Measurements from ENCODE around the gene SDHA.
"Not testable (repeated sequence)": the region's sequence is repeated elsewhere in the genome, so short reads cannot be mapped to it uniquely, and the experiment has no call there.

SDHA gene

GRCh38 chr5:270340-270739 lies 52.2 kb downstream of the SDHA start:
- Histone ChIP-seq H3K36me3 (ENCODE audit: control insufficient read depth in 4 of 4, insufficient read depth in 4 of 4, low read length in 3 of 4) (peaks cover 6 to 19% (median 13%) of the 10 kb centered on the region in 4 experiments), H3K27me3 (replicated peaks in 2 of 5; ENCODE audit: control insufficient read depth in 4 of 5, insufficient read depth in 5 of 5, low read length in 4 of 5) (no peaks in the 10 kb centered on the region), H3K27ac (ENCODE audit: insufficient read depth in 1 of 2, low read depth in 1 of 2, low read length in 2 of 2, poor library complexity in 1 of 2, severe bottlenecking in 2 of 2) (peak overlapping the region in 1 of 2 experiments; percentile 89), H3K4me3 (ENCODE audit: control insufficient read depth in 1 of 7, extremely low read depth in 1 of 7, insufficient read depth in 4 of 7, low read depth in 2 of 7, low read length in 6 of 7) (peak overlapping the region in 4 of 7 experiments; percentile 78 to 91 (median 81)), H3K9me3 (ENCODE audit: control extremely low read depth in 1 of 5, control insufficient read depth in 4 of 5, insufficient read depth in 2 of 5, low read depth in 1 of 5, low read length in 4 of 5) (no peaks in the 10 kb centered on the region), H3K4me1 (ENCODE audit: control extremely low read depth in 1 of 4, control insufficient read depth in 4 of 4, insufficient read depth in 4 of 4, low read length in 3 of 4) (peaks cover 0 to 12% (median 9%) of the 10 kb centered on the region in 4 experiments)
- CTCF ChIA-PET, result interaction anchor here (1.3 to 1.4 kb wide), 2 partner anchors 12 to 17 kb away, joined by 3 to 4 read pairs; no protein-coding TSS in a partner anchor
- POLR2A ChIA-PET, result no interaction called here
- DNase-seq, result peak in 1 of 3 donors; percentile 6
- 94% methylated on average over 13 of the region's 17 CpGs for WGBS (ENCODE audit: insufficient coverage)

GRCh38 chr5:271828-272167 lies 53.7 kb downstream of the SDHA start:
- POLR2A ChIA-PET, result interaction anchor here (0.9 kb wide), 2 partner anchors 14 to 37 kb away, joined by 3 to 4 read pairs; no protein-coding TSS in a partner anchor
- H3K4me3 ChIP-seq (ENCODE audit: control insufficient read depth in 1 of 7, extremely low read depth in 1 of 7, insufficient read depth in 4 of 7, low read depth in 2 of 7, low read length in 6 of 7), result peak overlapping the region; percentile 57 to 91 (median 78)
- not testable (repeated sequence) for H3K27me3 ChIP-seq (replicated peaks in 2 of 5; ENCODE audit: control insufficient read depth in 4 of 5, insufficient read depth in 5 of 5, low read length in 4 of 5); H3K9me3 ChIP-seq (ENCODE audit: control extremely low read depth in 1 of 5, control insufficient read depth in 4 of 5, insufficient read depth in 2 of 5, low read depth in 1 of 5, low read length in 4 of 5); DNase-seq
- WGBS (ENCODE audit: insufficient coverage), result 0% methylated on average over 13 of the region's 41 CpGs
- H3K27ac ChIP-seq (ENCODE audit: insufficient read depth in 1 of 2, low read depth in 1 of 2, low read length in 2 of 2, poor library complexity in 1 of 2, severe bottlenecking in 2 of 2), result peak overlapping the region; percentile 70 to 89
- H3K4me1 ChIP-seq (ENCODE audit: control extremely low read depth in 1 of 4, control insufficient read depth in 4 of 4, insufficient read depth in 4 of 4, low read length in 3 of 4), result peaks cover 0 to 12% (median 9%) of the 10 kb centered on the region in 4 experiments
- CTCF ChIA-PET, result interaction anchor here (0.9 to 1.4 kb wide), 3 partner anchors 10 to 15 kb away, joined by 3 to 4 read pairs (median 3); no protein-coding TSS in a partner anchor
- peaks cover 7 to 25% (median 15%) of the 10 kb centered on the region in 4 experiments for H3K36me3 ChIP-seq (ENCODE audit: control insufficient read depth in 4 of 4, insufficient read depth in 4 of 4, low read length in 3 of 4)

- H3K4me1 ChIP-seq (ENCODE audit: control extremely low read depth in 1 of 4, control insufficient read depth in 4 of 4, insufficient read depth in 4 of 4, low read length in 3 of 4), result peaks cover 0 to 12% (median 9%) of the 10 kb centered on the region in 4 experiments
- CTCF ChIA-PET, result interaction anchor here (1.3 kb wide), 1 partner anchor 159 kb away, joined by 3 read pairs; no protein-coding TSS in a partner anchor
- H3K36me3 ChIP-seq (ENCODE audit: control insufficient read depth in 4 of 4, insufficient read depth in 4 of 4, low read length in 3 of 4), result peaks cover 7 to 25% (median 15%) of the 10 kb centered on the region in 4 experiments
- H3K27me3 ChIP-seq (replicated peaks in 2 of 5; ENCODE audit: control insufficient read depth in 4 of 5, insufficient read depth in 5 of 5, low read length in 4 of 5); H3K4me3 ChIP-seq (ENCODE audit: control insufficient read depth in 1 of 7, extremely low read depth in 1 of 7, insufficient read depth in 4 of 7, low read depth in 2 of 7, low read length in 6 of 7); H3K9me3 ChIP-seq (ENCODE audit: control extremely low read depth in 1 of 5, control insufficient read depth in 4 of 5, insufficient read depth in 2 of 5, low read depth in 1 of 5, low read length in 4 of 5); H3K27ac ChIP-seq (ENCODE audit: insufficient read depth in 1 of 2, low read depth in 1 of 2, low read length in 2 of 2, poor library complexity in 1 of 2, severe bottlenecking in 2 of 2); POLR2A ChIA-PET; DNase-seq: not testable (repeated sequence)
- 100% methylated on average over 8 of the region's 9 CpGs for WGBS (ENCODE audit: insufficient coverage)
These were observed 55.0 kb downstream of the SDHA start for GRCh38 chr5:273091-273490.

DNA sequence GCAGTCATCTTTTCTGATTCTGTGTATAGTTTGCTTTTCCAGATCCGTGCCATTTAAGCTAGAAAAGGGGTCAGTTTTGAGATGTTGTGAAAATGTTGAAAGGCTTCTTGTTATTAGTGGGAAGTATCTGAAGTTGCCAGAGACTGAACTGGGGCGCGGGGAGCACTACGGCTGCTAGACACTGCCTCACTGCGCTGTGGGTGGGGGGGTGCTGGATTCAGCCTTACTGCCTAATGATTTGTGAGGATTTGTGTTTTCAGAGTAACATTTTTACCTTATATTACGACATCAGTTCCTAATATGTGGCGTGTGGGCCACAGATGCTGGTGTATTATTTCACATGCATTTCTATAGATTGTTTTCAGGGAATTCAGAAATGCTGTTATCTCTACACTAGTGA lies 55.4 kb downstream of the SDHA start:
- H3K27ac ChIP-seq (ENCODE audit: insufficient read depth in 1 of 2, low read depth in 1 of 2, low read length in 2 of 2, poor library complexity in 1 of 2, severe bottlenecking in 2 of 2); H3K27me3 ChIP-seq (replicated peaks in 2 of 5; ENCODE audit: control insufficient read depth in 4 of 5, insufficient read depth in 5 of 5, low read length in 4 of 5); DNase-seq; POLR2A ChIA-PET; H3K9me3 ChIP-seq (ENCODE audit: control extremely low read depth in 1 of 5, control insufficient read depth in 4 of 5, insufficient read depth in 2 of 5, low read depth in 1 of 5, low read length in 4 of 5): not testable (repeated sequence)
- H3K4me3 ChIP-seq (ENCODE audit: control insufficient read depth in 1 of 7, extremely low read depth in 1 of 7, insufficient read depth in 4 of 7, low read depth in 2 of 7, low read length in 6 of 7), result peak overlapping the region in 1 of 7 experiments; percentile 7
- WGBS (ENCODE audit: insufficient coverage), result 100% methylated on average over 3 of the region's 7 CpGs
- CTCF ChIA-PET, result interaction anchor here (1.3 kb wide), 1 partner anchor 158 kb away, joined by 3 read pairs; no protein-coding TSS in a partner anchor
- H3K4me1 ChIP-seq (ENCODE audit: control extremely low read depth in 1 of 4, control insufficient read depth in 4 of 4, insufficient read depth in 4 of 4, low read length in 3 of 4), result peaks cover 0 to 12% (median 9%) of the 10 kb centered on the region in 4 experiments
- H3K36me3 ChIP-seq (ENCODE audit: control insufficient read depth in 4 of 4, insufficient read depth in 4 of 4, low read length in 3 of 4), result peaks cover 7 to 25% (median 15%) of the 10 kb centered on the region in 4 experiments

- POLR2A ChIA-PET; H3K9me3 ChIP-seq (ENCODE audit: control extremely low read depth in 1 of 5, control insufficient read depth in 4 of 5, insufficient read depth in 2 of 5, low read depth in 1 of 5, low read length in 4 of 5); DNase-seq; H3K27ac ChIP-seq (ENCODE audit: insufficient read depth in 1 of 2, low read depth in 1 of 2, low read length in 2 of 2, poor library complexity in 1 of 2, severe bottlenecking in 2 of 2); H3K4me3 ChIP-seq (ENCODE audit: control insufficient read depth in 1 of 7, extremely low read depth in 1 of 7, insufficient read depth in 4 of 7, low read depth in 2 of 7, low read length in 6 of 7); H3K27me3 ChIP-seq (replicated peaks in 2 of 5; ENCODE audit: control insufficient read depth in 4 of 5, insufficient read depth in 5 of 5, low read length in 4 of 5): not testable (repeated sequence)
- Histone ChIP-seq H3K36me3 (ENCODE audit: control insufficient read depth in 4 of 4, insufficient read depth in 4 of 4, low read length in 3 of 4) (peaks cover 7 to 27% (median 15%) of the 10 kb centered on the region in 4 experiments), H3K4me1 (ENCODE audit: control extremely low read depth in 1 of 4, control insufficient read depth in 4 of 4, insufficient read depth in 4 of 4, low read length in 3 of 4) (peaks cover 0 to 12% (median 9%) of the 10 kb centered on the region in 4 experiments)
- no CpG with 5 or more reads among the region's 7 CpGs for WGBS (ENCODE audit: insufficient coverage)
- CTCF ChIA-PET, result interaction anchor here (0.7 to 1.1 kb wide), 2 partner anchors 9 to 12 kb away, joined by 3 to 6 read pairs; no protein-coding TSS in a partner anchor
These were observed 56.2 kb downstream of the SDHA start for GRCh38 chr5:274346-274745.

DNA sequence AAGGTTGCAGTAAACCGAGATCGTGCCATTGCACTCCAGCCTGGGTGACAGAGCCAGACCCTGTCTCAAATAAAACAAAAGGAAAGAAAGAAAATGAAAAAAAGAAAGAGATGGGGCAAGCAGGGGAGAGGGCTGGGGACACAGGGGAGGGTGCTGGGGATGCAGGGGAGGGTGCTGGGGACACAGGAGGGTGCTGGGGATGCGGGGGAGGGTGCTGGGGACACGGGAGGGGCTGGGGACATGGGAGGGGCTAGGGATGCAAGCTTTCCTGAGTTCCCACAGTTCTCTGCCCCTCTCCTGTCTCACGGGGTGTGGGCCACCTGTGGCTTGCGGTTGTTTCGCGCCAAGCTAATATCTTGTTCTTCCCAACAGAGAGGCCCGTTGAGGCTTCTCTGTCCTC lies 60.5 kb downstream of the SDHA start:
- CTCF ChIA-PET, result no interaction called here
- POLR2A ChIA-PET, result no interaction called here
- peaks cover 0 to 3% (median 0%) of the 10 kb centered on the region in 4 experiments for H3K4me1 ChIP-seq (ENCODE audit: control extremely low read depth in 1 of 4, control insufficient read depth in 4 of 4, insufficient read depth in 4 of 4, low read length in 3 of 4)
- WGBS (ENCODE audit: insufficient coverage), result 96% methylated on average over 7 of the region's 9 CpGs
- H3K4me3 ChIP-seq (ENCODE audit: control insufficient read depth in 1 of 7, extremely low read depth in 1 of 7, insufficient read depth in 4 of 7, low read depth in 2 of 7, low read length in 6 of 7), result no peak overlapping the region
- H3K27me3 ChIP-seq (replicated peaks in 2 of 5; ENCODE audit: control insufficient read depth in 4 of 5, insufficient read depth in 5 of 5, low read length in 4 of 5), result no peaks in the 10 kb centered on the region
- no peaks in the 10 kb centered on the region for H3K9me3 ChIP-seq (ENCODE audit: control extremely low read depth in 1 of 5, control insufficient read depth in 4 of 5, insufficient read depth in 2 of 5, low read depth in 1 of 5, low read length in 4 of 5)
- no peak overlapping the region for H3K27ac ChIP-seq (ENCODE audit: insufficient read depth in 1 of 2, low read depth in 1 of 2, low read length in 2 of 2, poor library complexity in 1 of 2, severe bottlenecking in 2 of 2)
- H3K36me3 ChIP-seq (ENCODE audit: control insufficient read depth in 4 of 4, insufficient read depth in 4 of 4, low read length in 3 of 4), result peaks cover 7 to 45% (median 18%) of the 10 kb centered on the region in 4 experiments
- DNase-seq, result no peak

- CTCF ChIA-PET, result interaction anchor here (0.7 kb wide), 2 partner anchors 32 to 152 kb away, joined by 3 read pairs; no protein-coding TSS in a partner anchor
- H3K4me3 ChIP-seq (ENCODE audit: control insufficient read depth in 1 of 7, extremely low read depth in 1 of 7, insufficient read depth in 4 of 7, low read depth in 2 of 7, low read length in 6 of 7); H3K27ac ChIP-seq (ENCODE audit: insufficient read depth in 1 of 2, low read depth in 1 of 2, low read length in 2 of 2, poor library complexity in 1 of 2, severe bottlenecking in 2 of 2); H3K27me3 ChIP-seq (replicated peaks in 2 of 5; ENCODE audit: control insufficient read depth in 4 of 5, insufficient read depth in 5 of 5, low read length in 4 of 5); POLR2A ChIA-PET; DNase-seq; H3K4me1 ChIP-seq (ENCODE audit: control extremely low read depth in 1 of 4, control insufficient read depth in 4 of 4, insufficient read depth in 4 of 4, low read length in 3 of 4); H3K9me3 ChIP-seq (ENCODE audit: control extremely low read depth in 1 of 5, control insufficient read depth in 4 of 5, insufficient read depth in 2 of 5, low read depth in 1 of 5, low read length in 4 of 5): not testable (repeated sequence)
- peaks cover 5 to 46% (median 17%) of the 10 kb centered on the region in 4 experiments for H3K36me3 ChIP-seq (ENCODE audit: control insufficient read depth in 4 of 4, insufficient read depth in 4 of 4, low read length in 3 of 4)
- WGBS (ENCODE audit: insufficient coverage), result 88% methylated on average over 10 of the region's 14 CpGs
These were observed 61.0 kb downstream of the SDHA start for GRCh38 chr5:279051-279665.

Data from common myeloid progenitor, CD34-positive (primary cell).